HG02642 (cell line): ENCODE data around the gene DCC.
A peak's percentile ranks its signal among the peaks of the same experiment; 100 is the strongest.

Experiments
- ATAC-seq: cut with Tn5 transposase; IDR thresholded peaks from one replicate; pipeline ENCODE4 v1.9.1; 2021; ENCODE audit warnings: mild to moderate bottlenecking; ENCODE audit not compliant: unreplicated experiment, poor library complexity

The DCC gene

DNA sequence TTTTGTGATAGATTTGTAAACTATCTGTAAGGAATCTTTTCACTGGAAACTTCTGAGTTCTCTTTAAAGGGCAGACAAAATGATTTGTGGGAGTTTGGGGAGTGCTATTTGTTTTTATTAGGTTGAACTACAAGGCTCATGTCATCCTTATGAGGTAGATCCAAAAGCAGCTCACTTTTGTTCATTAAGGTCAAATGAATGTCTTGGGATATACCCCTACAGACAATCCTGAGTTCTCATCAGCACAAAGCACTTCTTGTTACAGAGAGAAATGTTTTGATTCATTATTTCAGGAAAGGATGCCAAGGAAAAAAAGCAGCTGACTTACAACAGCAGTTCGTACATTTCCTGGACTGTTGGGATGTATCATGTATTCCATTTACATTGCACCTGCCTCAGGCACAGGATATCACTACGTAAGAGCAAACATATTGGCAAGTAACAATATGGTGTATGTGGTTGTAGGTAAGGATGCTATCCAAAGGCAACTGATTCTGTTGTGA, 68.9 kb downstream of the DCC start:
- no peak for ATAC-seq

DNA sequence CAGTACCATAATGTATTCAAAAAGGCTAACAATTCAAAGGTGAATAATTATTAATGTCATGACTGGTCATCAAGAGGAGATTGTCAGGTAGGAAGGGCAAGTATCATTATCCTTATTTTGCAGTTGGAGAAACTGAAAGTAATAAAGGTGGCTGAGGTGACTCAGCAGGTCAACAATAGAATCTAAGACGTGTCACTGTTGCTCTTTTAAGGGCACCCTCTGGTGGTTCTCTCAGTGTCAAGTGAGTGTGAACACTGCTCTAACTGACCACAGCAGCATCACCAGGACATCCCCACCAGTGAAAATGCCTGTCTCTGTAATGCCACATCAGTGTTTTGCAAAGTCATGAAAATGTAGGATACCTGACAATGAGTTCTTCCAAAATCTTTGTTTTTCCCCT, 69.7 kb downstream of the DCC start:
- ATAC-seq, result peak; percentile 99

DNA sequence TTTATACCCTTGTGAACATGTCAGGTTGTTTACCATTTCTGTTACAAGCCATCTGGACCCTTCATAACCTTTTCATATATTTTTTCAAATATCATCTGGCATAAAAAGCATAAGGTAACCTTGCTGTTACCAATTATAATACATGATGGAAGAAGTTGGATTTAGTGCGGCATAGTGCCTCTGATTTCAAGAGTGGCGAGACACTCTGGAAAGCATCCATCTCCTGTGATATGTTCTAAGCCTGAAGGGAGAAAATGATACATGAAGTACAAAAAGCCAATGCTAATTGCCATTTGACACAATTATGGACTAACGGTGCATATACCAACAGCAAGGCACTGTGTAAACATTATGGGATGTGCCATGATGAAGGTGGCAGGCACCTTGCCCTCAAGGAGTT, 75.1 kb downstream of the DCC start:
- no peak for ATAC-seq

DNA sequence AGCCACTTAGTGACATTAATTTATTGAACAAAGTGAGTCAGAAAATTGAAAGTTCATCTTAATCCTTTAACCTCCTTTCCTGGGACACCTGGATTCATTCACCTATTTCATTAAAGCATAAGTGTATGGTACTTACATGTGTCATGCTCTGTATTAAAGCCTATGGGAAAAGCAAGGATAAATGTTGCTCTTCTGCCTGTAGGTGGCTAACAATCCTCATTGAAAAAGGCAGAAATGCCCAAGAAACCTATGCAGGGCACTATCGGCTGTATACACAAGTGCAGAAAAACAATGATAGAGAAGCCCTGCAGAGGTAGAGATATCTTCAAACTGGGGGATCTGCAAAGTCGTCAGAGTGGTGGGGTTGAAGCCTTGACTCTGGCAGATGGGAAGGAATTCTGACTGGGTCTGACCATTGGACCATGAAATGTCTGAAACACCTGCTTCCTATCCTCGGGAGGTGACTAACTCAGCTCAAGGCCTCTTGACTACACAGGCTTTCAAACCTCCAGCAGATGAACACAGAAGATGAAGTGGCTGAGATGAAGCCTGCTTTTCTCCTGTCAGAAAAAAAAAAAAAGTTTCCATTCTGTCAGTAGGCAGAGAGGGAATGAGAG, 83.1 kb downstream of the DCC start:
- no peak for ATAC-seq

DNA sequence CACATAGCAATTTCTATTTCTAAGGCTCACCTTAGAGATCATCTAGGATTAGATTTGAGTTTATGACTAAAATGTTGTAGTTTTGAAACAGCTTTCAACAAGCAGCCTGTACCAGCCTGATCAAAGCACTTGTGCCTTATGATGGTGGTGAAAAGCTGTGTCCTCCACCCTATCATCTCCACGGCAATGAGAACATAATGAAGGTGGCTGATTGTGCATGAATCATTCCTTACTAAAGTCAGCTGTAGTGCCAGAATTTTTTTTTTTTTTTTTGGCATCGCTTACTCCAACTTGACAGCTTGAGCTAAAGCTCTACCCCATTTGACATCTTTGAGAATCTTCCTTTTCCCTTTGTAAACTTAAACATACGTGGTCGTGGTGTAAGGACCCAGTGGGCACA, 86.0 kb downstream of the DCC start:
- ATAC-seq, result no peak

DNA sequence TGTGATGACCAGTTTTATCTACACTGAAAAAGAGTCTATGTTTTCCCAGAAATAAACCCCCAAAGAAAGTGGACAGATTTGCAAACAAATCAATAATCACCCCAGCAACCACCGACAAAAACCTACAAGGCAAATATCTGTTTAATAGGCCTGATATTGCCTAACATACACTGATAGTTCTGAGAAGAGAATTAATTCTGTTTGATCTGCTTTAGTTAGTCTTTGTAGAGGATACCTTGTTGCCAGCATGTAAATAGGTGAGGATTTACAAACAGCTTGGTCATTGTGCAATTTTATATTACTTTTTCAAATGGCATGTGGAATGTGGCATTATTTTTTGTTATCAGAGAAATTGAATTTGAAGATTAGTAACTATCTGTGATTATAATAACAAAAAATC, 86.5 kb downstream of the DCC start:
- ATAC-seq, result no peak

DNA sequence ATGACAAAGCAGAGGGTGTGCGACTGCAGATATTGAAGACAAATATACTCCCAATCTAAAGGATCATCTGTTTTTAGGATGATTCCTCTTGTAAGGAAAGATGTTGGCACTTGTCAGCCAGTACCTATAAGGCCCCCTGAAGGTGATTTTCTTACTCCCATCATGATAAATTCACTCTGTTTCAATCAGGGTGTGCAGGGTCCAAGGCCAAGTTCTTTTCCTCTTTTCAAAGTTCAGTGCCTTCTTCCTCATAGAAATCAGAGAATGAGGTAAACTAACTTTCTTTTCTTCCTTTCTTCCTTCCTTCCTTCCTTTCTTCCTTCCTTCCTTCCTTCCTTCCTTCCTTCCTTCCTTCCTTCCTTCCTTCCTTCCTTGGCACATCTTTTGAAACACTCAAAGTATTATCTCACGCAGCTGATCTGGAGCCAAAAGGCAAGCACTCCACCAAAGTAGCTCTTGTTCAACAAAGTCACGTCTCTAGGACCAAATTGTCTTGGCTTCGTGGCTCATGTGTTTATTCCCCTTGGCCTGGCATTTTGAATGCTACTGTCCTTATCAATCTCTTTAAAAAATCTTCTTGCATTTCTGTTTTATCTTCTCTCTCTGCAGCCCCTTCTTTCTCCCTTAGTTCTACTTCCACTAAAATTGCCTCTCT, 87.7 kb downstream of the DCC start:
- ATAC-seq, result no peak

DNA sequence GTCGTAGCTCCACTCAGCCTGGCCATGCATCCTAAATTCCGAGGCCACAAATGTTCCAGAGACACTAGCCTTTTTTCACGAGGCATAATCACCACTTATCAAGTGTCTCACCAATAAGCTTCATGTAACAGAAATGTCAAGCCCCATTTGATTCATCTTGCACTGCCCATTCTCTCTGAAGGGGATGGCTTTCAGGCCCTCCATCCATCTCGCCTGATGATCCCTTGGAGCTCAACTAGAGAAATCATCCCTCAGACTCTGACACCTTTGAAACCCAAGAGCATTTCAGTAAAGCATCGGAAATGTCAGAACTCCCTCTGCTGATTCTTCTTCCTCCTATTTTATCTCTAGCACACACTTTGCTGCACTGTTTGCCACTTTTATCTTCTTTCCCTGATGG, 91.7 kb downstream of the DCC start:
- no peak for ATAC-seq

DNA sequence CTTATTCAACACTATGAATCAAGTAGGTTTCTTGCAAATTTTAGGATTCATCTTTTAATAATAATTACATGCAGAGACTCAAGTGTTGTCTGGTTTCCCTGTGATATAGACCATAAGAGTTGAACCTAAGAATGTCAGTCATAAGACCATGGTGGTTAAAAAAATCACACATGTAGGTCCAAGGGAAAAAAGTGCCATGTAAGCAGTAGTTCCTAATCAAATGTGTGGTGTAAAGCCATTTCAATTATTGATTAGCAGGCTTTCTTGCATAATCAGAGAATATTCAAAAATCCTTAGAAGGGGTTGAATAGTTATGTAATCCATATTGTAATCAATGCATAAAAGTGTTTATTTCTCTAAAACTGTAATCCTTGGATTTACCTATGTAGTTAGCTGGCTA, 93.8 kb downstream of the DCC start:
- no peak for ATAC-seq

DNA sequence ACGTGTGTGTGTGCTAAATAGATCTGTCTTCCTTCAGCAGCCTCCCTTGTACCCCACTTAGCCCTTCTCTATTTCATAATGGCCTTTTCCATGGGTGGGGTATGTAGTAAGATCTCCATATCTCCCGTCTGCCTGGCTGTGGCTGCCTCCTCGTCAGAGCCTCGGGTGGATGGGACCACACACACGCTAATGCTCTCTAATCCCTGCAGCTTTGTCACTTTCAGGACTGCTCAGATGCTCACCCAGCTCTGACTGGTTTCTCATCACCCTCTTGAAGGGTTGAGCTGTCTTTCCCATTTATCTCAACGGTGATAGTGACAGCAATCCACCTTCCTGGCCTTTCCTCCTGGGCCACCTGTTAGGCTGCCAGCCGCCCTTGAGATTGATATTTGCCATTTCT, 95.3 kb downstream of the DCC start:
- no peak for ATAC-seq

DNA sequence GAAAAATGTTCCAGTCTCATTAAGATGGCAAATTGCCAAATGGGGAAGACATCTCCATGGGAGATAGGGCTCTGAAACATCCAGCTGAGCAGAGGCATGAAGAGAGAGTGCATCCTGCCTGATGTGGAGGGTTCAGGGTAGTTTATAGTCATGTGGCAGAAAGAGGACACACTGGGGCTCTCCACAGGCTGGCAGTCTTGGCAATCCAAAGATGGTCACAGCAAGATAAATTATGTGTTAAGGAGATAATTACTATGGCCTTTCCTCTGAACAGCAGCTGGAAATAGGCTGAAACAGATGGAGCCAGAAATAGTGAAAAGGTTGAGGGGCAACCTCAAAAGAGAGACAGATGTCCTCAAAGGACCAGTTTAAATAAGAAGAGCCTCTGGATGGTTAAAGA, 97.2 kb downstream of the DCC start:
- no peak for ATAC-seq

DNA sequence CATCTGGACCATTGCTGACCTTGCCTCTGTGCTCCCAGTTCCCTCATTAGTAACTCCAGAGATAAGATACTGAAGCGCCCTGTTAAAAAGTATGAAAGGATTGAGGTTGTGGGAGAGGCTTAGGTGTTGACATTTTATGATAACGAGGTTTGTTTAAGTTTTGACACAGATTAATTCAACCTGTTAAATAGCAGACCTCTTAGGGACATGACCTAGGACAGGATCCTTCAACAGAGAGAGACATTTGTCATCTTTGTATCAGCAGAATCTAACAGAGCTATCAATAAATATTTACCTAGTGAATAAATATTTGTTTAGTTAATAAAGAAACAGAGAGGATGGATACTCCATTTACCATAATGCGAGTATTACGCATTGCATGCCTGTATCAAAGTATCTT, 99.5 kb downstream of the DCC start:
- no peak for ATAC-seq

DNA sequence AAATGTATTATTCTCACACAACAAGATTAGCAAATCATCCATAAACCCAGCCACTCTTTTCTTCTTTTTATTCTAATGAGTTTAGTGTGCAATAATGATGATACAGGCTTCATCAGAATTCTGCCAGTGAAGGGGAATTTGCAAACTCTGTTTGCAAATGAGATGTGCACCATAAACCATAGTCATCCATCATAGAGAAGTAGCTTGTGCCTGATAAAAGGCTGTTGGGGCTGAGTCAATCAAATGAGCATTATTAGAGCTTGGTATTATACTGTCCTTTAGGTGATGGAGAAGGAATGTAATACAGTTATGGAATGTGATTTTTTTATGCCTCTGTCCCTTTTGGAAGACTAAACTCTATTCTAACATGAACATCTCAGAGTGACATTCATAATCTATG, 101.8 kb downstream of the DCC start:
- ATAC-seq, result no peak

DNA sequence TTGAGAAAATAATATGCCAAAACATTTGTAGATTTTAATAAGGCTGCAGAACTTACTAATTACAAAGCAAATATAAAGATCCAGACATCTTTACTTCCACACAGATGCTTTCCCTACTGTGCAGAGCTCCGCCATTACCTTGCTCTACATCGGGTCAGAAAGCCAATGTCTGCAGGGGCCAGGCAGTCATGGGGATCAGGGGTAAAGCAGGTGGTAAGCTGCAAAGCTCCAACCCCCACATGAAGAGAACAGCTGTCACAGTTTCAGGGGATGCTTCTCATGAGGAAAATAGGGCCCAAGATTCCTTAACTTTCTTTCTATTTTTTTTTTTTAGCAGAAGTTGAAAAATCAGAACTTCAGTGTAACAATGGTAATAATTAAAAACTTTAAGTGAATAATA, 102.7 kb downstream of the DCC start:
- no peak for ATAC-seq

DNA sequence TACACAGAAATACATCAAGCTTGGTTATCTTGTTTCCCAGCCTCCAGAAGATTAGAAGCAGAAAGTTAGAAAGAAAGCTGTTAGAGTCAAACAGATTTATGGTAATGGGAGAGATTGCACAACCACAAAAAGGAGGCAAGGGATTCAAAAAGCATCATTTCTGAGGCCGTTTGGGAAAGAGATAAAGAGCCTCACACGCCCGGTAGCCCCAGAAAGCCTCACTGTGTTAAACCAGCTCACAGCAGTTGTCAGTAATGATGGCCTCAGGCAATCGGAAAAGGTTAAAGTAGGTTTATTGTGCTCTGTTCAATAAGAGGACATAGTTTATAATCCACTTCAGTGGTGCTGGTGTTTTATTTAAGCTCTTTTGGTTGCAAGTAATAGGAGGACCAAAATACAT, 111.3 kb downstream of the DCC start:
- ATAC-seq, result no peak

DNA sequence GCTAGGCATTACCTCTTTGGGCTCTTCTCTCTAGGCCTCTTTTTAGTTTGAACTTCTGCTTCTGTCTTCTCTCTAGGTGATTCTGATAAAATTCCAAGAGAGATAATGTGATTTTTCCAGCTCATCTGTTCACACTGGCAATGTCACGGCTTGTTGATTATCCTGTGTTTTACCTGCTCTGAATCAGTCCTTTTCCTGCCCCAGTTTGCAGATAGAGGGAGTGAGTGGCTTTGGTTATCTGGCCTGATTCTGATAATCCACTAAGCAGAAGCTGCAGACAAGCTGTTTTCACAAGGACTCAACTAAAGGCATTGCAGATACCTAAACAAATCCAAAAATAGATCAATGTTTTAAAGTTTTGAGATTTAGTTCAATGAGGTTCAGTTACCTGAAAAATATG, 111.9 kb downstream of the DCC start:
- ATAC-seq, result no peak

DNA sequence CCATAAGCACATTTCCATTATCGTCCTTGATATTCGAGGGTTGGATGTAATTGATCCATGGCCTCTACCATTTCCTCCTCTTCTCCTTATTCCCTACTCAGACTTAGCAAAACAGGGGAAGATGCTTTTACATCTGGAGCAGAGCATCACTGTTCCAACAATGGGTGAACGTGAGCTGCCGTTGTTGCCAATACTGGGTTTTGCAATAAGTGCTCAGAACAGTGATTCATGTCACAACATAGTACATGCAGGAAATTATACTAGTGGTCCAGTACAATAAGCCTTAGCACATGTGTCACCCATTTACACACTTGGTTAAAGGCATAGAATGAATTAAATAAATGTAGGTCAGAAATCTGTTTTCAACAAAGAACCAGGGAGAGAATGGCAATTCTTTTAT, 112.4 kb downstream of the DCC start:
- no peak for ATAC-seq

DNA sequence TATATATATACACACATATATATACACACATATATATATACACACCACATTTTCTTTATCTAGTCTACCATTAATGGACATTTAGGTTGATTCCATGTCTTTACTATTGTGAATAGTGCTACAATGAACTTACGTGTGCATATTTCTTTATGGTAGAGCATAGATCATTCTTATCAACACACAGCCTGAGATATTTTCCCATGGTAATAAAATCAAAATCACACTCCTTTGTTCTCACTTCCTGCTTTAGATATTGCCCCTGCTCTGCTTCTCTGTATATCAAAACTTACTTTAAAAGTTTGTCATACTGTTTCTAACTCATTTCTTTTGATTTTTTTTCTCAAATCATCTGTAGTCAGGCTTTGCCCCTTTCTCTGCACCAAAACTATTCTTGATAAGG, 119.9 kb downstream of the DCC start:
- ATAC-seq, result no peak

DNA sequence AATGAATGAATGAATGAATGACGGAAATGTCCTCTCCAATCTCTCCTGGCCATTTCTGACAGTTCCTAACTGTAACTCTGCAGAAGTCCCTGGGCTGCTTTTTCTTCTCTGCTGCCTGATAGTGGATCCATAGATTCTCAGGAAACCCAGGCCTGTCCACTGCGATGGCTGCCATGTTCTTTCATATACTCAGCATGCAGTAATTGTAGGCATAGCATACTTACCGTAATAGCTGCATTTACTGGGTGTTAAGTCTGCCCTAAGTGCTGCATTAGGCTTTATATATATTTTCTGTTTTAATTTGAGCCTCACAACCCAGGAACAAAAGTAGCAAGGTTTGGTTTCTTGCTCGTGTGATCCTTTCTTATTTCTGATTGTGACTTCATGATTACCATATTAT, 122.9 kb downstream of the DCC start:
- ATAC-seq, result no peak

DNA sequence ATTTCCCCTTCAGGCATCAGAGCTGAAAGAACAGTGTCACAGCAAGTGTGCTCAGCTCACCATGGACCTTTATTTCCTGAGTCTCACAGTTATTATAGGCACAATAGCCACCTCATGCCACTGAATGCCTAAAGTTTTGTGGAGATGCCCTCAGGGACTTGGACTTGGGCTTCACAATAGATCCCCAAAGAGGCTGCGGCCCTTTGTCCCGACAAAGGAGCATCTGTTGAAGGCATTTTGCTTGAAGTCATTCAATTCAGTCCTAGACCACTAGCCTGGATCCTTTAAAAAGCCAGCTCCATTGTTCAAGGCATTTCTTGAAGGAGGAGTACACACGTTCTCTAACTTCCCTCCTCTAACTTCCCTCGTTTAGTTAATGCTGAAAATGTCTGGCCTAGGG, 125.4 kb downstream of the DCC start:
- no peak for ATAC-seq

DNA sequence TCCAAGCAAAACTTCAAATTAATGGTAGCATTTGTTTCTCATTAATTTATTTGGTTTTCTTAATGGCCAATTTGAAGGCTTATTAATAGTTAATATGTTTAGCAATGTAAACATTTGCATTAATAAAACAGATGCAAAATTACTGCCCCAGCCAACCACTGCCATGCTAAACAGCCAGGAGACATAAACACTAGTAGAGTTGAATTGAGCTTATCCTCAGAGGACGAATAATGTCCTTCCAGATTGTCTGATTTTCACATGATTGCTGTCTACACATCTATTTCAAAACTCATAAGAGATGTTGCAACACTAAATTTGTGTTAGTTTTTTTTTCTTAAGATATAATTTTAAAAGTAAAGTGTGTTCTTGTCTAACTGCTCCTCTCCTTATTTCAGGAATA, 128.5 kb downstream of the DCC start:
- ATAC-seq, result no peak

DNA sequence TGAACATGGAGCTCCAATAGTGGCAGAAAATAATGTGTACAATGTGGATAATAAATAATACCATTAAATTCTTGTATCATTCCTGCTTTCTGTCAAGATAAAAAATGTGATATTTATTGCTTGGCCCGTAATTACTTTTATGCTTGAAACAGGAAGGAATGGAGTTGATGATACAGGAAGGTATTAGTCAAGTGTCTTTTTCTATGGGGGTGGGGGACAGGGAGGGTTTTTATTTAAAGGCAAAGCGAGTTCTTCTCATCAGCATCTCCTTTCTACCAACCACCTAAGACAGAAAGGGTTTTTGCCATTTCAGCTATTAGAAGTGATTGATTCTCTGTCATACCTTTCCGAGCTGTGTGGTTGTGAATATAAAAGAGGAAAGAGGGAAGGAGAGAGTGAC, 135.3 kb downstream of the DCC start:
- ATAC-seq, result no peak
